Spleen (tissue), 7 donors: Measurements from ENCODE around the gene NBPF6.

ENCODE experiments used
- POLR2A ChIP-seq, 3 donors: fragments of 450-650 bp; IDR thresholded peaks; one replicate each; pipeline ENCODE4 v1.5.1; 2017; ENCODE audit warnings: antibody characterized with exemption in 3 of 3, mild to moderate bottlenecking in 1 of 3
- POLR2AphosphoS5 ChIP-seq, 3 donors: sonication (generic); formaldehyde crosslinking; IDR thresholded peaks; one replicate each; pipeline ENCODE4 v1.5.1; 2017; ENCODE audit warnings: antibody characterized with exemption in 3 of 3
- TF ChIP-seq, protein P1 (sequence below), 11 experiments: fragments of 200-600 bp in 7 of 11; fragments of 450-650 bp in 4 of 11; sonication (generic) in 4 of 11; IDR thresholded peaks in 8 of 11; conservative IDR thresholded peaks in 3 of 11; 1 replicate in 7 of 11; 2 replicates in 4 of 11; pipeline versions ENCODE4 v1.4.0 to v1.8.0; 2016 to 2021; ENCODE audit warnings: antibody characterized with exemption in 11 of 11, inconsistent platforms in 4 of 11, mild to moderate bottlenecking in 1 of 11
- donor health status: DM: no; HTN: no; CAD: no; lungs with moderate emphysema.
- donor health status: DM: no; HTN: no; CAD: no.
- donor health status: DM: no; HTN: no; CAD: no.

GRCh38 chr1:108502624-108503023 is 52.5 kb downstream of the NBPF6 start:
- TF ChIP-seq, protein P1, sequence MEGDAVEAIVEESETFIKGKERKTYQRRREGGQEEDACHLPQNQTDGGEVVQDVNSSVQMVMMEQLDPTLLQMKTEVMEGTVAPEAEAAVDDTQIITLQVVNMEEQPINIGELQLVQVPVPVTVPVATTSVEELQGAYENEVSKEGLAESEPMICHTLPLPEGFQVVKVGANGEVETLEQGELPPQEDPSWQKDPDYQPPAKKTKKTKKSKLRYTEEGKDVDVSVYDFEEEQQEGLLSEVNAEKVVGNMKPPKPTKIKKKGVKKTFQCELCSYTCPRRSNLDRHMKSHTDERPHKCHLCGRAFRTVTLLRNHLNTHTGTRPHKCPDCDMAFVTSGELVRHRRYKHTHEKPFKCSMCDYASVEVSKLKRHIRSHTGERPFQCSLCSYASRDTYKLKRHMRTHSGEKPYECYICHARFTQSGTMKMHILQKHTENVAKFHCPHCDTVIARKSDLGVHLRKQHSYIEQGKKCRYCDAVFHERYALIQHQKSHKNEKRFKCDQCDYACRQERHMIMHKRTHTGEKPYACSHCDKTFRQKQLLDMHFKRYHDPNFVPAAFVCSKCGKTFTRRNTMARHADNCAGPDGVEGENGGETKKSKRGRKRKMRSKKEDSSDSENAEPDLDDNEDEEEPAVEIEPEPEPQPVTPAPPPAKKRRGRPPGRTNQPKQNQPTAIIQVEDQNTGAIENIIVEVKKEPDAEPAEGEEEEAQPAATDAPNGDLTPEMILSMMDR (IDR thresholded peaks at IDR 0.05 in 8 of 11, conservative IDR thresholded peaks at IDR 0.05 in 3 of 11) = no peak
- no peak for TF ChIP-seq POLR2AphosphoS5 (IDR thresholded peaks at IDR 0.05)
- TF ChIP-seq POLR2A (IDR thresholded peaks at IDR 0.05) = no peak
